Measurements from ENCODE around the gene NBAS.

The NBAS gene

GRCh38 chr2:15560988-15561573 is at the start of gene NBAS:
NBAS (minus strand) TSS chr2:15561334; CDS start chr2:15561304, 30 bp downstream.
- peak; percentile 95 for DNase-seq

- no peak for DNase-seq
Measured at GRCh38 chr2:15610430-15610952, 49.4 kb upstream of the NBAS start.

GRCh38 chr2:15609341-15610042 is 48.4 kb upstream of the NBAS start:
- DNase-seq: no peak

- no peak for DNase-seq
Measured at GRCh38 chr2:15608392-15608761, 47.2 kb upstream of the NBAS start.

GRCh38 chr2:15607709-15608391 is 46.7 kb upstream of the NBAS start:
- no peak for DNase-seq

- DNase-seq: no peak
Measured at GRCh38 chr2:15606481-15607441, 45.6 kb upstream of the NBAS start.

GRCh38 chr2:15605721-15606120 is 44.6 kb upstream of the NBAS start:
- no peak for DNase-seq

- DNase-seq: no peak
Measured at GRCh38 chr2:15603948-15604347, 42.8 kb upstream of the NBAS start.

GRCh38 chr2:15603044-15603765 is 42.1 kb upstream of the NBAS start:
- no peak for DNase-seq

GRCh38 chr2:15602393-15602792 is 41.3 kb upstream of the NBAS start:
- no peak for DNase-seq

- no peak for DNase-seq
Measured at GRCh38 chr2:15601681-15602080, 40.5 kb upstream of the NBAS start.

GRCh38 chr2:15599994-15600393 is 38.9 kb upstream of the NBAS start:
- no peak for DNase-seq

GRCh38 chr2:15596968-15597367 is 35.8 kb upstream of the NBAS start:
- no peak for DNase-seq

GRCh38 chr2:15596350-15596749 is 35.2 kb upstream of the NBAS start:
- DNase-seq: no peak

- DNase-seq: no peak
Measured at GRCh38 chr2:15595936-15596335, 34.8 kb upstream of the NBAS start.

- DNase-seq: no peak
Measured at GRCh38 chr2:15595342-15595905, 34.3 kb upstream of the NBAS start.

GRCh38 chr2:15594291-15595256 is 33.4 kb upstream of the NBAS start:
- no peak for DNase-seq

- no peak for DNase-seq
Measured at GRCh38 chr2:15593327-15593705, 32.2 kb upstream of the NBAS start.

- peak; percentile 91 for DNase-seq
Measured at GRCh38 chr2:15591692-15592463, 30.7 kb upstream of the NBAS start, which contains the start of gene DDX1. DDX1 (plus strand) TSS chr2:15591868; CDS start chr2:15591934, 66 bp downstream.

GRCh38 chr2:15591373-15591691 is 30.2 kb upstream of the NBAS start:
- DNase-seq: no peak

Data from NCI-H345 (cell line).